GM12878 (cell line): ENCODE measurements around the gene LIG4. TPM values are rescaled to one million over a fixed set of nuclear protein-coding genes. Genes with fewer than 3 reads are reported as not detected.

Experiments used
- BMI1 ChIP-seq: fragments of 450-650 bp; IDR thresholded peaks from 2 replicates; pipeline ENCODE4 v1.6.1; 2016; ENCODE audit warnings: mild to moderate bottlenecking, moderate library complexity, borderline replicate concordance
- CBFB ChIP-seq: IDR thresholded peaks from 2 replicates; pipeline ENCODE4 v1.6.1; 2016; ENCODE audit warnings: antibody characterized with exemption, low read depth
- CBX3 ChIP-seq: fragments of 200-600 bp; sonication (generic); IDR thresholded peaks from 2 replicates; pipeline ENCODE4 v1.6.1; 2016; ENCODE audit warnings: low read depth, borderline replicate concordance
- CHD4 ChIP-seq: fragments of 200-600 bp; sonication (generic); IDR thresholded peaks from 2 replicates; pipeline ENCODE4 v1.6.1; 2016; ENCODE audit warnings: mild to moderate bottlenecking
- E2F4 ChIP-seq: IDR thresholded peaks from 2 replicates; pipeline ENCODE4 v1.6.1; 2012; ENCODE audit warnings: low read depth, low read length, improper control_type of control experiment
- EED ChIP-seq: sonication (generic); IDR thresholded peaks from 2 replicates; pipeline ENCODE4 v1.6.1; 2016; ENCODE audit warnings: antibody characterized with exemption, low read depth
- FOXK2 ChIP-seq: fragments of 450-650 bp; IDR thresholded peaks from 2 replicates; pipeline ENCODE4 v1.6.1; 2017; ENCODE audit warnings: mild to moderate bottlenecking, moderate library complexity
- HSF1 ChIP-seq: fragments of 150-350 bp; IDR thresholded peaks from 2 replicates; pipeline ENCODE4 v1.6.1; 2014; ENCODE audit warnings: mild to moderate bottlenecking, low read depth, low read length
- JUND ChIP-seq: IDR thresholded peaks from 2 replicates; pipeline ENCODE4 v1.6.1; 2012; ENCODE audit warnings: low read depth, mild to moderate bottlenecking, low read length, improper control_type of control experiment, moderate library complexity
- MTA2 ChIP-seq: fragments of 450-650 bp; IDR thresholded peaks from 2 replicates; pipeline ENCODE4 v1.6.1; 2016; ENCODE audit warnings: low read depth, mild to moderate bottlenecking, moderate library complexity
- PAX8 ChIP-seq: fragments of 450-650 bp; IDR thresholded peaks from 2 replicates; pipeline ENCODE4 v1.6.1; 2017; ENCODE audit warnings: mild to moderate bottlenecking, moderate library complexity
- PBX3 ChIP-seq: IDR thresholded peaks from 2 replicates; pipeline ENCODE4 v1.6.1; 2011; ENCODE audit warnings: mild to moderate bottlenecking, low read depth, low read length, moderate library complexity; ENCODE audit not compliant: insufficient replicate concordance
- POU2F2 ChIP-seq: IDR thresholded peaks from 3 replicates; pipeline ENCODE4 v1.6.1; 2011; ENCODE audit warnings: low read depth, mild to moderate bottlenecking, low read length, borderline replicate concordance
- RELA ChIP-seq: fragments of 450-650 bp; IDR thresholded peaks from 2 replicates; pipeline ENCODE4 v1.8.0; 2014; ENCODE audit warnings: borderline replicate concordance; ENCODE audit not compliant: partially characterized antibody
- REST ChIP-seq: IDR thresholded peaks from 2 replicates; pipeline ENCODE4 v1.6.1; 2012; ENCODE audit warnings: mild to moderate bottlenecking, low read depth, low read length
- STAT1 ChIP-seq: fragments of 450-650 bp; conservative IDR thresholded peaks from 2 replicates; pipeline ENCODE4 v1.6.1; 2014; ENCODE audit warnings: antibody characterized with exemption, mild to moderate bottlenecking
- ZNF207 ChIP-seq: fragments of 450-650 bp; IDR thresholded peaks from 2 replicates; pipeline ENCODE4 v1.6.1; 2014; ENCODE audit warnings: antibody characterized with exemption, mild to moderate bottlenecking, borderline replicate concordance
- polyA plus RNA-seq, 11 experiments: library from polyadenylated mRNA; depleted of rRNA in 4 of 11; unstranded in 6 of 11; stranded (reverse) in 5 of 11; fragments of >200 nt; fragmentation: Nextera tagmentation in 4 of 11; fragmentation: Illumina TruSeq in 1 of 11; extraction: Ambion mirVana in 4 of 11; extraction: Trizol in 1 of 11; gene quantifications; 1 replicate in 1 of 11; 2 replicates in 10 of 11; pipeline versions ENCODE4 v1.2.1 to v1.2.3, GENCODE V29; 2011 to 2016; ENCODE audit warnings: inconsistent platforms in 2 of 11, missing spikeins in 2 of 11, low read depth in 1 of 11
- total RNA-seq, 4 experiments: library from RNA; depleted of rRNA in 3 of 4; stranded (reverse); fragments of >200 nt in 3 of 4; fragmentation: Illumina TruSeq in 1 of 4; extraction: Trizol in 1 of 4; gene quantifications; 2 replicates each; pipeline versions ENCODE4 v1.2.1 to v1.2.3, GENCODE V29; 2013 to 2021
- TF ChIP-seq, protein P1 (sequence below): IDR thresholded peaks from 2 replicates; pipeline ENCODE4 v1.6.1; 2011; ENCODE audit warnings: borderline replicate concordance, low read depth, mild to moderate bottlenecking, moderate library complexity, mixed read lengths, low read length; ENCODE audit not compliant: insufficient read depth; ENCODE audit errors: extremely low read length
- TF ChIP-seq, protein P2 (sequence below): IDR thresholded peaks from 2 replicates; pipeline ENCODE4 v1.6.1; 2012; ENCODE audit warnings: low read length, inconsistent platforms

The LIG4 gene
- total and polyA plus RNA-seq, 10 of the 15 experiments (the other 5 are each of a cell fraction or from before 2014, with no cell fraction given), result 2.3 to 15.0 (median 8.5) TPM

- TF ChIP-seq REST, result no peak
- TF ChIP-seq HSF1, result no peak
- TF ChIP-seq RELA, result peak; percentile 64
- TF ChIP-seq CBX3, result no peak
- peak; percentile 88; the same call in 1 of the 2 replicates for TF ChIP-seq ZNF207
- TF ChIP-seq, protein P1, sequence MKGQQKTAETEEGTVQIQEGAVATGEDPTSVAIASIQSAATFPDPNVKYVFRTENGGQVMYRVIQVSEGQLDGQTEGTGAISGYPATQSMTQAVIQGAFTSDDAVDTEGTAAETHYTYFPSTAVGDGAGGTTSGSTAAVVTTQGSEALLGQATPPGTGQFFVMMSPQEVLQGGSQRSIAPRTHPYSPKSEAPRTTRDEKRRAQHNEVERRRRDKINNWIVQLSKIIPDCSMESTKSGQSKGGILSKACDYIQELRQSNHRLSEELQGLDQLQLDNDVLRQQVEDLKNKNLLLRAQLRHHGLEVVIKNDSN, result no peak
- TF ChIP-seq CHD4, result no peak
- TF ChIP-seq, protein P2, sequence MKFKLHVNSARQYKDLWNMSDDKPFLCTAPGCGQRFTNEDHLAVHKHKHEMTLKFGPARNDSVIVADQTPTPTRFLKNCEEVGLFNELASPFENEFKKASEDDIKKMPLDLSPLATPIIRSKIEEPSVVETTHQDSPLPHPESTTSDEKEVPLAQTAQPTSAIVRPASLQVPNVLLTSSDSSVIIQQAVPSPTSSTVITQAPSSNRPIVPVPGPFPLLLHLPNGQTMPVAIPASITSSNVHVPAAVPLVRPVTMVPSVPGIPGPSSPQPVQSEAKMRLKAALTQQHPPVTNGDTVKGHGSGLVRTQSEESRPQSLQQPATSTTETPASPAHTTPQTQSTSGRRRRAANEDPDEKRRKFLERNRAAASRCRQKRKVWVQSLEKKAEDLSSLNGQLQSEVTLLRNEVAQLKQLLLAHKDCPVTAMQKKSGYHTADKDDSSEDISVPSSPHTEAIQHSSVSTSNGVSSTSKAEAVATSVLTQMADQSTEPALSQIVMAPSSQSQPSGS, result no peak
- TF ChIP-seq EED, result peak; percentile 59; the same call in 1 of the 2 replicates
- no peak for TF ChIP-seq BMI1
- TF ChIP-seq FOXK2, result no peak
- TF ChIP-seq PAX8, result no peak
- no peak for TF ChIP-seq MTA2
- no peak for TF ChIP-seq STAT1
- no peak for TF ChIP-seq PBX3
- no peak for TF ChIP-seq E2F4
- no peak for TF ChIP-seq JUND
- 0 out of 3 replicates have a peak, but pooled peaks have one; percentile 36 for TF ChIP-seq POU2F2
- TF ChIP-seq CBFB, result peak; percentile 73
Observed at GRCh38 chr13:108218044-108218974, 3.0 kb upstream of the LIG4 start, which contains the start of gene ABHD13 (continued).
